ENCODE measurements around the gene PCGF1.
"Not testable (repeated sequence)": the region's sequence is repeated elsewhere in the genome, so short reads cannot be mapped to it uniquely, and the experiment has no call there.

Gene PCGF1

DNA sequence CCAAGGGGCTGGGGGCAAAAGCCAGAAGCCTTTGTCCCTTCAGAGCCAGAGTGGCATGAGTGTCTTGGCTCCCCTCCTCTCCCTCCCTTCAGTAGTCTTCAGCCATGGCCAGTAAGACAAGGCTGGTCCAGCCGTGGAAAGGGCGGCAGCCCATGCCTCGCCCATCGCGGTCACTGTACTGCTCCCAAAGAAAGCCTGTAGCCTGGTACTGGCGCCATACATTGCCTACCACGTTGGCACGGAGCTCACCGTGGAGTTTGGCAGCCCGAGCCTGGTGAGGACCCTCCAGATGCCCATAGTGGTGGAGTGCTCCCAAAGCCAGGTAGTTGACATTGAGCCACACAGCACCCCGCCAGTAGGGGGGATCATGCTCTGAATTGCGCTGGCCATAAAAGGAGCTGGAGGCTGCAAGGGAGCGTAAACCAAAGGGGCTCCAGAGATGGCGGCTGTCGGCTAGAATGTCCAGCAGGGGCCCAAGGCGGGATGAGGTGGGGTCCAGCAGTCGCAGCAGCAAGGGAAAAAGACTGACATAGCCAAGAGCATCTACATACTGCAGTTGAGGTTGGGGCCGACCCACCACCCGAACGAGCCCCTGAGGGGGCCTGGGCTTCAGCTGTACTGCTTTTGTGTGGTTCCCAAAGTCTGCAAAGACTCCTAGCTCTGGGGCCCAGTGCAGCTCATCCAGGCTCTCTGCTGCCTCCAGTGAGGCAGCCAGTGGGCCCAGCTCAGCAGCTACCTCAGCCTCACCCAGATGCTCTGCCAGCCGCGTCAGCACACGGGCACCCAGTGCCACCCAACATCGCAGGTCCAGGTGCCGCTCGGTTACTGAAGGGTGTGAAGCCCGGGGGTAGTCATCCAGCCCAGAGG lies 46.1 kb downstream of the PCGF1 start:
- H3K36me3 ChIP-seq (ENCODE audit: low read depth) = peaks cover 21% of the 10 kb centered on the region
- DNase-seq (ENCODE audit: low spot score) (no peak), ATAC-seq (ENCODE audit: low read depth) (no peak)
- H3K9me3 ChIP-seq (ENCODE audit: severe bottlenecking) = no peaks in the 10 kb centered on the region
- H3K4me3 ChIP-seq (ENCODE audit: severe bottlenecking) = no peak overlapping the region
- no peaks in the 10 kb centered on the region for H3K27me3 ChIP-seq (ENCODE audit: insufficient read depth, poor library complexity, severe bottlenecking)
- H3K4me1 ChIP-seq (ENCODE audit: insufficient read depth, poor library complexity, severe bottlenecking) = peaks cover 5% of the 10 kb centered on the region
- no peak overlapping the region for H3K27ac ChIP-seq (ENCODE audit: poor library complexity, severe bottlenecking)
- TF ChIP-seq, protein P1, sequence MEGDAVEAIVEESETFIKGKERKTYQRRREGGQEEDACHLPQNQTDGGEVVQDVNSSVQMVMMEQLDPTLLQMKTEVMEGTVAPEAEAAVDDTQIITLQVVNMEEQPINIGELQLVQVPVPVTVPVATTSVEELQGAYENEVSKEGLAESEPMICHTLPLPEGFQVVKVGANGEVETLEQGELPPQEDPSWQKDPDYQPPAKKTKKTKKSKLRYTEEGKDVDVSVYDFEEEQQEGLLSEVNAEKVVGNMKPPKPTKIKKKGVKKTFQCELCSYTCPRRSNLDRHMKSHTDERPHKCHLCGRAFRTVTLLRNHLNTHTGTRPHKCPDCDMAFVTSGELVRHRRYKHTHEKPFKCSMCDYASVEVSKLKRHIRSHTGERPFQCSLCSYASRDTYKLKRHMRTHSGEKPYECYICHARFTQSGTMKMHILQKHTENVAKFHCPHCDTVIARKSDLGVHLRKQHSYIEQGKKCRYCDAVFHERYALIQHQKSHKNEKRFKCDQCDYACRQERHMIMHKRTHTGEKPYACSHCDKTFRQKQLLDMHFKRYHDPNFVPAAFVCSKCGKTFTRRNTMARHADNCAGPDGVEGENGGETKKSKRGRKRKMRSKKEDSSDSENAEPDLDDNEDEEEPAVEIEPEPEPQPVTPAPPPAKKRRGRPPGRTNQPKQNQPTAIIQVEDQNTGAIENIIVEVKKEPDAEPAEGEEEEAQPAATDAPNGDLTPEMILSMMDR (IDR thresholded peaks at IDR 0.05; ENCODE audit: poor library complexity, severe bottlenecking) = no peak

DNA sequence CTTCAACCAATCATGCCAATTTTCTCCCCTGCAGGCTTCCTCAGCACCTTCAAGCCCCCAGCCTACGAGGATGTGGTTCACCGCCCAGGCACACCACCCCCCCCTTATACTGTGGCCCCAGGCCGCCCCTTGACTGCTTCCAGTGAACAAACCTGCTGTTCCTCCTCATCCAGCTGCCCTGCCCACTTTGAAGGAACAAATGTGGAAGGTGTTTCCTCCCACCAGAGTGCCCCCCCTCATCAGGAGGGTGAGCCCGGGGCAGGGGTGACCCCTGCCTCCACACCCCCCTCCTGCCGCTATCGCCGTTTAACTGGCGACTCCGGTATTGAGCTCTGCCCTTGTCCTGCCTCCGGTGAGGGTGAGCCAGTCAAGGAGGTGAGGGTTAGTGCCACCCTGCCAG lies 47.3 kb downstream of the PCGF1 start:
- not testable (repeated sequence) for ATAC-seq (ENCODE audit: low read depth); H3K4me3 ChIP-seq (ENCODE audit: severe bottlenecking); H3K27me3 ChIP-seq (ENCODE audit: insufficient read depth, poor library complexity, severe bottlenecking); DNase-seq (ENCODE audit: low spot score); H3K9me3 ChIP-seq (ENCODE audit: severe bottlenecking); H3K27ac ChIP-seq (ENCODE audit: poor library complexity, severe bottlenecking)
- Histone ChIP-seq H3K36me3 (ENCODE audit: low read depth) (peaks cover 24% of the 10 kb centered on the region), H3K4me1 (ENCODE audit: insufficient read depth, poor library complexity, severe bottlenecking) (peaks cover 12% of the 10 kb centered on the region)

DNA sequence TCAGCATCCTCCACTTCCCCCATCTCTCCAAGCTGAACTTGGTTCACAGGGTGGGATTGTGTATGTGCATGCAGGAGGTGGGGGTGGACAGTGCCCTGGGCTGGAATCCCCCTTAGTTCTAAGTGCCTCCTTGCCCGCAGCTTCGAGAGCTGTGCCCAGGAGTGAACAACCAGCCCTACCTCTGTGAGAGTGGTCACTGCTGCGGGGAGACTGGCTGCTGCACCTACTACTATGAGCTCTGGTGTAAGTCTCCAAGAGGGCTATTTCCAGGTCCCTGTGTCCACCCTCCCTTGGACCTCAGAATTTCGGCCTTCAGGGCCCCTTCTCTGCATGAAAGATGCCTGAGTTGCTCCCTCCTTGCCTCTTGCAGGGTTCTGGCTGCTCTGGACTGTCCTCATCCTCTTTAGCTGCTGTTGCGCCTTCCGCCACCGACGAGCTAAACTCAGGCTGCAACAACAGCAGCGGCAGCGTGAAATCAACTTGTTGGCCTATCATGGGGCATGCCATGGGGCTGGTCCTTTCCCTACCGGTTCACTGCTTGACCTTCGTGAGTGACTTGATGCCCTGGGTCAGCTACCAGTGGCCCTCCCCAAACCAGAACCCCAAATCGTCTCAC lies 47.9 kb downstream of the PCGF1 start:
- H3K9me3 ChIP-seq (ENCODE audit: severe bottlenecking); ATAC-seq (ENCODE audit: low read depth); H3K4me3 ChIP-seq (ENCODE audit: severe bottlenecking); H3K27me3 ChIP-seq (ENCODE audit: insufficient read depth, poor library complexity, severe bottlenecking); DNase-seq (ENCODE audit: low spot score); H3K27ac ChIP-seq (ENCODE audit: poor library complexity, severe bottlenecking): not testable (repeated sequence)
- Histone ChIP-seq H3K4me1 (ENCODE audit: insufficient read depth, poor library complexity, severe bottlenecking) (peaks cover 12% of the 10 kb centered on the region), H3K36me3 (ENCODE audit: low read depth) (peaks cover 24% of the 10 kb centered on the region)

DNA sequence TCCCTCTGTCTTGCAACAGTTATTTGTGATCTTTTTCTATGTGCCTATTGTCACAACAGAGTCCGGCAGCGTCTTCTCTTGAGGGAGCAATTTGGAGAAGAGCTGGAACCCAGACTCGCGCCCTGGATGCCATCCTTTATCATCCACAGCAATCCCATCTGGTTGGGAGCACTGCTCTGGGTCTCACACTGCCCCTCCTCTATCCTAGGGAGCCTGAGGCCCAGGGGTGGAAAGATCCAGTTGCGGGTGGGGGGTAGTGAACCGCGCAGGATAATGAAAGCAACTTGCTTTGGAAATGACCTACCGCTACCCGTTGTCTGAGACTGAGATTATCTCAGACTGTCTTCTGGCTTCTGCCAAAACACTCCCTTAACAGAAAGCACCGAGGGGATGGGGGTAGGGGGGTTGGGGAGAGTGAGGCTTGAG lies 48.5 kb downstream of the PCGF1 start:
- TF ChIP-seq, protein P1 (IDR thresholded peaks at IDR 0.05; ENCODE audit: poor library complexity, severe bottlenecking) = no peak
- ATAC-seq (ENCODE audit: low read depth) (no peak), DNase-seq (ENCODE audit: low spot score) (no peak)
- Histone ChIP-seq H3K9me3 (ENCODE audit: severe bottlenecking) (no peaks in the 10 kb centered on the region), H3K4me1 (ENCODE audit: insufficient read depth, poor library complexity, severe bottlenecking) (peaks cover 12% of the 10 kb centered on the region), H3K27ac (ENCODE audit: poor library complexity, severe bottlenecking) (peak overlapping the region; percentile 85), H3K4me3 (ENCODE audit: severe bottlenecking) (peak overlapping the region; percentile 60), H3K36me3 (ENCODE audit: low read depth) (peaks cover 24% of the 10 kb centered on the region), H3K27me3 (ENCODE audit: insufficient read depth, poor library complexity, severe bottlenecking) (no peaks in the 10 kb centered on the region)

DNA sequence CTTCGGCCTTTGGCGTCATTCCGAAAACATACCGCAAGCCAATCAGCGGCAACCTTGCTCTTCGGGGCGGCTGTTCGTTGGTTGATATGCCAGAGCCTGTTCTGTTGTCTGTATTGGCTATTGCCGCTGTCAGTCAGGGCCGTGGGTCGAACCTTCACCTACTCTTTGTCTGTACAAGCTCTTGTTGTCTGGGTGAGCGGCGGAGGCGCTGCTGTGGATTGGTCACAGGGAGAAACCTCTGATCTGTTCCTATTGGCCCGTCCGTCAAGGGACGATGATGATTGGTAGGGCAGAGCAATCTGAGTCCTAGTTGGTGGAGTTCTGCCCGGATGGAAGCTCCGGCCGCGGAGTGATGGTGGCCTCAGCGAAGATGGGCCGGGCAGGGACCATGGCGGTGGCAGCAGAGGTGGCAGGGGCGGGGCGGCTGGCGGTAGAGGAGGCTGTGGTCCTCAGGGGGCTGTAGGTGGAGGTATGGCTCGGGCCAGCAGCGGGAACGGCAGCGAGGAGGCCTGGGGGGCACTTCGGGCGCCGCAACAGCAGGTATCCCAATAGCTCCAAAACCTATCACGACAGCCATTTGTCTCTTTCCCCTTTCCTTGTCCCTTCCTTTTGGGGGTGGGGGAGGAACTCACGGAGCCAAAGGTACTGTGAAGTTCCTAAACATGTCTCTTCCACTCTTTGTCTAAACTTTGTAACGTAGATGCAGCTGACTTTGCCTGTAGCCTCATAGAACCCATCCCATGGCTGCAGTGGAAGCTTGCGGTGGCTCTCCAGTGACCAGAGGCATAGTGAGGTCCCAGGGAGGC lies 49.2 kb downstream of the PCGF1 start, which contains the start of gene WBP1:
WBP1 (plus strand) TSS at position 307 of the 806 bp plus-strand sequence; CDS start at position 472, 165 bp downstream.
- Histone ChIP-seq H3K4me1 (ENCODE audit: insufficient read depth, poor library complexity, severe bottlenecking) (peaks cover 12% of the 10 kb centered on the region), H3K27me3 (ENCODE audit: insufficient read depth, poor library complexity, severe bottlenecking) (no peaks in the 10 kb centered on the region), H3K27ac (ENCODE audit: poor library complexity, severe bottlenecking) (peak within 1 kb of the TSS; percentile 85), H3K9me3 (ENCODE audit: severe bottlenecking) (no peaks in the 10 kb centered on the region), H3K36me3 (ENCODE audit: low read depth) (peaks cover 24% of the 10 kb centered on the region), H3K4me3 (ENCODE audit: severe bottlenecking) (peak within 1 kb of the TSS; percentile 60)
- peak; percentile 89 for ATAC-seq (ENCODE audit: low read depth)
- DNase-seq (ENCODE audit: low spot score) = peak; percentile 100
- TF ChIP-seq, protein P1 (IDR thresholded peaks at IDR 0.05; ENCODE audit: poor library complexity, severe bottlenecking) = no peak

Data from RWPE2 (cell line).